HG03457 (cell line): ENCODE results near the gene NCAPH2.

Source experiments
- ATAC-seq: cut with Tn5 transposase; IDR thresholded peaks from one replicate; pipeline ENCODE4 v1.9.1; 2021; ENCODE audit warnings: moderate number of reproducible peaks; ENCODE audit not compliant: unreplicated experiment

NCAPH2 gene

DNA sequence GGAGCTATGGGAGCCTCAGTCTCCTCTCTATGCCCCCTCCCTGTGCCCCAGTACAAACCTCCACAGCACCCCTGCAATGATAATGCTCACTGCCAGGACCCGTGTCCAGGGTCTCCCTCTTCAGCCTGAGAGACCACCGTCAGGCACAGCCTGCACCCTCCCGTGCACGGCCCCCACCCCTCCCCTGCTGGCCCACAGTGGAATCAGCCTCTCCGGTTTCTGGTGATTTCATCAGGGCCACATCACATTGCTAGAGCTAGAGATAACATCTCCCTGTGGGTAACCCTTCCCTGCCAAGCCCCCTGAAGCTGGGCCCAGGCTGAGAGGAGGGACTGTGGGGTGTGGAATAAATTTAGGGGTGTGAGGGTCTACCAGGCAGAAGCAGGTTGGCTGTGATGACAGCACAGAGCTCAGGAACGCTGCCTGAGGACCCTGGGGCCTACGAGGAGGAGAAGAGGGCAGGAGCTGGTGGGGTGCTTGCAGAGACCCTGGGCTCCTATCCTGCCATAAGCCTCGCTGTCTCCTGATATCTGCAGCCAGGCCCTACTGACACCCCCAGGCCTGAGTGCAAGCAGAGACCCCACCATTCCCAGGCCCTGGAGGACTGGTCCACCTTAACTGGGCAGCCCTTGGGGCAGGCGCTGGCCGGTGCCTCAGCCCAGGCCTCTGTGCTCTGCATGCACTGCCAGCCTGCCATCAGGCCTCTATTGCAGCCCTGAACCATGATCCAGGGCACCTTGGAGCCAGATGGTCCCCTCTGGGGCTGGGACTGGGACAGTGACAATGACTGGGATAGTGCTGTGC, 37.7 kb downstream of the NCAPH2 start, which contains the start of gene KLHDC7B:
Gene KLHDC7B, plus strand, starts transcription at position 378 of the 804 bp plus-strand sequence. Its CDS starts 345 bp downstream, at position 723.
- ATAC-seq, result no peak

GRCh38 chr22:50546326-50547262, 38.6 kb downstream of the NCAPH2 start:
- no peak for ATAC-seq

- no peak for ATAC-seq
Measured at GRCh38 chr22:50547263-50547985, 39.4 kb downstream of the NCAPH2 start.

GRCh38 chr22:50548040-50548920, 40.3 kb downstream of the NCAPH2 start:
- ATAC-seq, result no peak

DNA sequence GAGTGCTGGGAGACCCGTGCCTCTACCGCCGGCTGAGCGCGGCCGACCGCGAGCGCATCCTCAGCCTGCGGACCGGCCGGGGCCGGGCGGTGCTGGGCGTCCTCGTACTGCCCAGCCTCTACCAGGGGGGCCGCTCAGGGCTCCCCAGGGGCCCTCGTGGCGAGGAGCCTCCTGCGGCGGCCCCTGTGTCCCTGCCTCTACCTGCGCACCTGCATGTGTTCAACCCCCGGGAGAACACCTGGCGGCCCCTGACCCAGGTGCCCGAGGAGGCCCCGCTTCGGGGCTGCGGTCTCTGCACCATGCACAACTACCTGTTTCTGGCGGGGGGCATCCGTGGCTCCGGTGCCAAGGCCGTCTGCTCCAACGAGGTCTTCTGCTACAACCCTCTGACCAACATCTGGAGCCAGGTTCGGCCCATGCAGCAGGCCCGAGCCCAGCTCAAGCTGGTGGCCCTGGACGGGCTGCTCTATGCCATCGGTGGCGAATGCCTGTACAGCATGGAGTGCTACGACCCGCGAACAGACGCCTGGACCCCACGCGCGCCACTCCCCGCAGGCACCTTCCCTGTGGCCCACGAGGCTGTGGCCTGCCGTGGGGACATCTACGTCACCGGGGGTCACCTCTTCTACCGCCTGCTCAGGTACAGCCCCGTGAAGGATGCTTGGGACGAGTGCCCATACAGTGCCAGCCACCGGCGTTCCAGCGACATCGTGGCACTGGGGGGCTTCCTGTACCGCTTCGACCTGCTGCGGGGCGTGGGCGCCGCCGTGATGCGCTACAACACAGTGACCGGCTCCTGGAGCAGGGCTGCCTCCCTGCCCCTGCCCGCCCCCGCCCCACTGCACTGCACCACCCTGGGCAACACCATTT, 41.1 kb downstream of the NCAPH2 start:
- no peak for ATAC-seq

- no peak for ATAC-seq
Measured at GRCh38 chr22:50550395-50550794, 42.4 kb downstream of the NCAPH2 start.

GRCh38 chr22:50551160-50551752, 43.2 kb downstream of the NCAPH2 start:
- ATAC-seq, result no peak

DNA sequence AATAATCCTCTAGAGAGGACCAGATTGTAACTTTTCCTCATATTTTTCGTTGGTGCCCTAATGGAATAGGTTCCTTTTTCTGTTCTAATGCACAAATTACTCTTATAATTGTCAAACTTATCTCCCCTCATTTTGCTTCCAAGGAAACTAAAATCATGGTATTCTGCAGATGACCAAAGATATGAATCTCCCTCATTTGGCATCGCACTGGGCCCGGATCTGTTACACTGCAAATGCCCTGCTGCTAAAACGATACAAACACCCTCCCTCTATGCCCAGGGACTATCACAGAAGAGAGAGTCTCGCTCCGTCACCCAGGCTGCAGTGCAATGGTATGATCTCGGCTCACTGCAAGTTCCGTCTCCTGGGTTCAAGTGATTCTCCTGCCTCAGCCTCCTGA, 45.3 kb downstream of the NCAPH2 start:
- ATAC-seq, result no peak

DNA sequence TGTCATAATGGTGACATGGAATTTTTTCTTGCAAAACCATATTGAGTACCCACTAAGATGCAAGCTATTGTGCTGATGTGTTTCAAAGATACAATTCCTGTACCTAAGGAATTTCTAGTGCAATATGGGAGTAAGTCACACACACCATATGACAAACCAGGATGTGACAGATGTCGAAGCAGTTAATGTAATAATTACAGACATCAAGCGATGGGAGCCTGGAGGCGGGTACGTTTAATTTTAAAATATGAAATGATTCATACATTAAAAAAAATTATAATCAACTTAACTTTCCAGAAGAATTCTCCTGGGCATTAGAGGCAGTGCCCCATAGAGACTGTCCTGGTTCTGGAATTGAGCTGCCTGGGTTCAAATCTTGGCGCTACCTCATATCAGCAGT, 48.7 kb downstream of the NCAPH2 start:
- no peak for ATAC-seq

DNA sequence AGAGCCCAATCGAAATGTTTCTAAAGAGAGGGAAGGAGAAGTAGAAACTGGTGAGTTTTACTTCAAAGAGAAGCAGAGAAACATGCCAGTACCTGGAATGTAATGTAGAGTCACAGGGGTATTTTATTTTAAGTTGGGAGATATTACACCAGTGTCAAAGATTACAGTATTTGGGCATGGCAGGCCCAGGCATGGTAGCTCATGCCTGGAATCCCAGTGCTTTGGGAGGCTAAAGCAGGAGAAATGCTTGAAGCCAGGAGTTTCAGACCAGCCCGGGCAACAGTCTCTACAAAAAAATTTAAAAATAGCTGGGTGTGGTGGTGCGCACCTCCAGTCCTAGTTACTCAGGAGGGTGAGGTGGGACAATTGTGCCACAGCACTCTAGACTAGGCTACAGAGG, 52.0 kb downstream of the NCAPH2 start:
- no peak for ATAC-seq

DNA sequence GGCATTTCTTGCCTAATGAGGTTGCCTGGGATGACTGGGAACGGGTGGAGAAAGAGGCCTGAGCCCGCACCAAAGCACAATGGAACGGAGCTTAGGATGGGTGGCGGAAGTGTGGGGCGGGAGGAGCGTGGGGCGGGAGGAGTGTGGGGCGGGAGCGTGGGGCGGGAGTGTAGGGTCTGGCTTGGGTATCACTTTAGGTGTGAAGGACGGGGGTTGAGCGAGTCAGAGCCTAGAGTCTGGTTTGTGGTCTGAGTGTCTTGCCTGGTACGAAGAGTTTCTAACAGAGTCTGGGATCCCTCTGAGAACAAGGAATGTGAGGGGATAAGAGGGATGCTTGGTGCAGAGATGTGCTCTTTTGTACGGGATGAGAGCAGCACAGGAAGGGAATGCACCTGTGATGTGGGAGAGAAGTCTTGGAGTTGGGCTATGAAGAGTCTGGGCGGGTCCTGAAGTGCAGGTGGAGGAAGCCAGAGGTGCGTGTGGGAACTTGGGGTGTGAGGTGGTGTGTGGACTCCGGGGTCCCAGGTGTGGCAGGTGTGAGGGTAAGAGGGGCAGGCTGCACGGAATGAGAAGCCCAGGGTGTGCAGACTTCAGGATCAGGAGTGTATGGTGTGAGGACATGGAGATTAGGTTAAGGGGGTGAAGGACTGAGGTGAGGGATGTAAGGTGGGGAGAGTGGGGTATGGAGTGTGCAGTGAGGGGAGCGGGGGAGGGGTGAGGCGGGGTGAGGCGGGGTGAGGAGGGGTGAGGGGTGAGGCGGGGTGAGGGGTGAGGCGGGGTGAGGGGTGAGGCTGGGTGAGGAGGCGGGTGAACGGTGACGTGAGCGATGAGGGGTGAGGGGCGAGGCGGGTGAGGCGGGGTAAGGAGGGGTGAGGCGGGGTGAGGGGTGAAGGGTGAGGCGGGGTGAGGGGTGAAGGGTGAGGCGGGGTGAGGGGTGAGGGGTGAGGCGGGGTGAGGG, 53.7 kb downstream of the NCAPH2 start:
- no peak for ATAC-seq

DNA sequence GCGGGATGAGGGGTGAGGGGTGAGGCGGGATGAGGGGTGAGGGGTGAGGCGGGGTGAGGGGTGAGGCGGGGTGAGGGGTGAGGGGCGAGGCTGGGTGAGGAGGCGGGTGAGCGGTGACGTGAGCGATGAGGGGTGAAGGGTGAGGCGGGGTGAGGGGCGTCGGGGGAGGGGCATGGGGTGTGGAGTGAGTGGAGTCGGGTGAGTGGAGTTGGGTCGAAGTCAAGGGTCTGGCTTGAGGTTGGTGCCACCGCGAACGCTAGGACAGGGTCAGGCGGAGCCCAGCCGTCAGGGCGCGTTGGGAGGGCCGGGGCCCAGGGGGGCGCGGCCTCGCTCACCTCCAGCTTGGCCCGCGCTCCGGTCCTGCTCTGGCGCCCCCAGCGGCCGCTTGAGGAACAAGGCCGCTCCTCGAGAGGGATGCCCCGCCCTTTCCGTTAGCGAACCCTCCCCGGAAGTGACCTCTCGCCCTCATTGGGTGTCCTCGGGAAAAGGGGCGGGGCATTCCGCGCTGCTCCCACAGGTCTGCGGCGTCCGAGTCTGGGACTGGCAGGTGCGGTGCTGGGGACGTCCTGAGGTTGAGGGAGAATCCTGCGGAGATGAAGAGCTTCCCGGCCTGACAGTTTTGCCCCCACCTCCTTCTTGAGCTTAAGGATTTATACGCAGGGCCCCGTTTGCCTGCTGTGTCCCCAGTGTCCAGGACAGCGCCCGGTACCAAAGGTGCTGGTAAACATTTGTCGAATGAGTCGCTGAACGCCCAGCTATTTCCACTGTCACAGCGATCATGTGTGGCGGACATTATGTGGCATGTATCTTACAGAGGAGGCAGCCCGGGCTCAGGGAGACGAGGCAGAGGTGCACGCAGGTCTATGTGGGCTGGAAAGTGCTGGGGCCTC, 54.7 kb downstream of the NCAPH2 start, which contains the start of gene SYCE3:
Gene SYCE3, minus strand, starts transcription at position 397 of the 890 bp plus-strand sequence. CDS start 6,514 bp downstream, outside the sequence.
- peak; percentile 59 for ATAC-seq

- no peak for ATAC-seq
Measured at GRCh38 chr22:50563413-50564160, 55.6 kb downstream of the NCAPH2 start.

DNA sequence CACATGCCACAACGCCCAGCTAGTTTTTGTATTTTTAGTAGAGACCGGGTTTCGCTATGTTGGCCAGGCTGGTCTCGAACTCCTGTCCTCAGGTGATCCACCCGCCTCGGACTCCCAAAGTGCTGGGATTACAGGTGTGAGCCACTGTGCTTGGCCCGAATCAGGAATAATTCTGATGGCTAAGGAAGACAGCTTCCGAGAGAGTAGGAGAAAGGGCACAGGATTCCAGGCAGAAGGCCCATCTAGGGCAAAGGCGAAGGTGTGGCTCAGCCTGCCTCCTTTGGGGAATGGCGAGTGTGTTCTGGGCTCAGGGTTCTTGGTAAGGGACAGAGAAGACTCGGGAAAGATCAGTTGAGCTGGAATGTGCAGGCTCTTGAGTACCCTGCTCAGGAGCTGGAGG, 56.3 kb downstream of the NCAPH2 start:
- ATAC-seq, result no peak

DNA sequence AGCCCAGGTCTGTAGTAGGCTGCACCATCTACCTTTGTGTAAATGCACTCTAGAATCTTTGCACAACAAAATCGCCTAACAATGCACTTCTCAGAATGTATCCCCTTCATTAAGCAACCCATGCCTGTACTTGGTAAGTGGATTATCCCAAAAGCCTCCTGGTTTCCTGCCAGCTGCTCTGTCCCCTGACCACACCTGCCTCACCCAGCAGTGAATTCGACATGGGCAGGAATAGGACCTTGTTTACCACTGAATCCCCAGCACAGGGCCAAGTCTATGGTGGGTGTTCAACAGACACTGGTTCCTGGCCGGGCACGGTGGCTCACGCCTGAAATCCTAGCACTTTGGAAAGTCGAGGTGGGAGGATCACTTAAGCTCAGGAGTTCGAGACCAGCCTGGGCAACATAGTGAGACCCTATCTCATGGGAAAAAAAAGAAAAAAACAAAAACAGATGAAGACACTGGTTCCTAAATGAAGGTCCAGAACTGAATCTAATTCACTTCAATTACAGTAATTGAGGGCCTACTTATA, 59.8 kb downstream of the NCAPH2 start:
- ATAC-seq, result no peak

DNA sequence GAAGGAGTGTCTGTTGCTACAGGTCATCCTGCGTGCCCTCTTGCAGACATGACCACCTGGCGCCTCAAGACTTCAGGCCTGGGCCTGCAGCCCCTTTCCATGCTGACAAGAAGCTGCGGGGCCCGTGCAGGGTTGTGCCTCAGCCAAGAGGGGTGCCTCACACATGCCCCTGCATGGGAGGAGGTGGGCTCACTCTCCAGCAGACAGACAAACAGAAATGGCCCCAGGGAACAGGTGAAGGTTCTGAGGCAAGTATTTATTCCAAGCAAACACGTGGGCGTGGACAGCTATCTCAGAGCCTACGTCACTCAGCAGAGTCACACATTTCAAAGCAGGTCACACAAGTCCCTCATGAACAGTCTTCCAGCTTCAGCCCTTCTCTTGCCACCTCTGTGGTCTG, 60.6 kb downstream of the NCAPH2 start:
- ATAC-seq, result no peak
